ENCODE data around the gene PRLHR. TPM values are rescaled to one million over a fixed set of nuclear protein-coding genes. Genes with fewer than 3 reads are reported as not detected.
"Not testable (repeated sequence)": the region's sequence is repeated elsewhere in the genome, so short reads cannot be mapped to it uniquely, and the experiment has no call there.

Gene PRLHR
- total and polyA plus RNA-seq, 2 of the 4 experiments (the other 2 are of a cell fraction) = not detected

DNA sequence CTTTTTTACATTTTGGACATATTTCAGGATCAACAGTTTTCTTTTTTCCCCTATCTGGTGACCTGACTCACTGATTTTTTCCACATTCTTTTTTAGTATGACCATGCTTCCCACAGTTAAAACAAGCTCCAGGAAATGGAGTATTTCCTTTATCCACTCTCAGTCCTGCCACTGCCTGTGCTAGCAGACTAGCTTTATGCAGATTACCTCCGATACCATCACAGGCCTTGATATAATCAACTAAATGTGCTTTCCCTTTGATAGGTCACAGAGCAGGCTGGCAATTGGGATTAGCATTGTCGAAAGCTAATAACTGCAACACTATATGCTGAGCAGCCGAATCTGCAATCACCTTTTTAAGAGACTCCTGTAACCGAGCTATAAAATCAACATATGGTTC, 18.4 kb upstream of the PRLHR start:
- 90% methylated on average over 1 of the region's 4 CpGs; no CpG with 5 or more reads in 1 of the 2 experiments for WGBS, 2 experiments (ENCODE audit: extremely low coverage in 2 of 2, insufficient read length in 1 of 2)

More for the DNA sequence above, 18.4 kb upstream of the PRLHR start:
- H4K8ac ChIP-seq (ENCODE audit: low read depth in 2 of 2, low read length in 2 of 2); H3K4me3 ChIP-seq (ENCODE audit: insufficient read depth, low read depth, low read length); H2BK15ac ChIP-seq (ENCODE audit: low read depth, low read length); dilution Hi-C loops (cut with HindIII; ENCODE audit: low sequenced_read_pairs, unreplicated experiment); H3K23ac ChIP-seq (ENCODE audit: low read depth, low read length); H3K27ac ChIP-seq (ENCODE audit: insufficient read depth, low read length); H3K27me3 ChIP-seq (ENCODE audit: control insufficient read depth, insufficient read depth, low read length); H3K36me3 ChIP-seq (ENCODE audit: control insufficient read depth, insufficient read depth, low read length); H2BK20ac ChIP-seq (ENCODE audit: low read depth, low read length); ATAC-seq (ENCODE audit: low read depth); intact Hi-C loops (cut with micrococcal nuclease); H4K5ac ChIP-seq (ENCODE audit: low read depth, low read length); H2AK9ac ChIP-seq (replicated peaks; ENCODE audit: low read depth, low read length, poor library complexity); H3K56ac ChIP-seq (ENCODE audit: extremely low read depth, insufficient read depth, low read length); H2AK5ac ChIP-seq (ENCODE audit: low read depth, low read length); H3K14ac ChIP-seq (replicated peaks; ENCODE audit: low read depth, low read length); H2BK120ac ChIP-seq (ENCODE audit: low read depth, low read length); H2BK5ac ChIP-seq (ENCODE audit: low read depth, low read length, poor library complexity, severe bottlenecking); H2AFZ ChIP-seq (replicated peaks; ENCODE audit: low read length, poor library complexity); H4K91ac ChIP-seq (ENCODE audit: insufficient read depth, low read depth, low read length); BruUV-seq (replicated peaks); H3K9ac ChIP-seq (ENCODE audit: low read depth, low read length); H3K9me3 ChIP-seq (ENCODE audit: control insufficient read depth, insufficient read depth, low read length); H3K4me1 ChIP-seq (ENCODE audit: control insufficient read depth, insufficient read depth, low read length); CTCF ChIA-PET; H3K79me1 ChIP-seq (ENCODE audit: low read depth in 1 of 2, low read length in 2 of 2); DNase-seq; H3K9me1 ChIP-seq (ENCODE audit: insufficient read depth, low read length); H3K4me2 ChIP-seq (ENCODE audit: low read depth, low read length); in situ Hi-C loops (cut with MboI; ENCODE audit: low sequenced_read_pairs); H4K20me1 ChIP-seq (ENCODE audit: insufficient read depth, low read length); POLR2A ChIA-PET (ENCODE audit: unreplicated experiment); H3K18ac ChIP-seq (ENCODE audit: low read depth, low read length); H3K4ac ChIP-seq (ENCODE audit: low read depth, low read length): not testable (repeated sequence)
